GM19025 (cell line): ENCODE data around the gene THBS2.
"Not testable (repeated sequence)": the region's sequence is repeated elsewhere in the genome, so short reads cannot be mapped to it uniquely, and the experiment has no call there.

Experiments
- ATAC-seq: cut with Tn5 transposase; IDR thresholded peaks from one replicate; pipeline ENCODE4 v1.9.1; 2021; ENCODE audit warnings: mild to moderate bottlenecking, low read depth, moderate library complexity; ENCODE audit not compliant: unreplicated experiment

Gene THBS2

GRCh38 chr6:169233181-169233580 lies 20.5 kb downstream of the THBS2 start:
- no peak for ATAC-seq

DNA sequence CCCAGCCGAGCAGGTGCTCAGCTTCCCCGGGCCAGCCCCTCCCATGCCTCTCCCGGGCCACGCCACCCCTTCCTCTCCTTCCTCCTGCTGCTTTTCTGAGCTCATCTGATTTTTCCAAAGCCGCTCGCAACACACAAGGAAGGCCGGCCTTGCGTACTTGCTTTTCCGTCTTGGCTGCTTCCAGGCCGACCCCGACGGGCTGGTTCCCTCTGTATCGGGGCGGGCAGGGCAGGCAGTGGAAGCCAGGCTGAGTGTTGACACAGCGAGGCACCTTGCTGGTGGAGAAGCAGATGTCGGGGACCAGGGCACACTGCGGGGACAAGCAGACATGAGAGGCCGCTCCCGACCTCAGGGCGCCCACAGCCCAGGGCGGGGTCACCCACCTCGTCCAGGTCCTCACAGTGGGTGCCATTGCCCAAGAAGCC lies 21.1 kb downstream of the THBS2 start:
- no peak for ATAC-seq

DNA sequence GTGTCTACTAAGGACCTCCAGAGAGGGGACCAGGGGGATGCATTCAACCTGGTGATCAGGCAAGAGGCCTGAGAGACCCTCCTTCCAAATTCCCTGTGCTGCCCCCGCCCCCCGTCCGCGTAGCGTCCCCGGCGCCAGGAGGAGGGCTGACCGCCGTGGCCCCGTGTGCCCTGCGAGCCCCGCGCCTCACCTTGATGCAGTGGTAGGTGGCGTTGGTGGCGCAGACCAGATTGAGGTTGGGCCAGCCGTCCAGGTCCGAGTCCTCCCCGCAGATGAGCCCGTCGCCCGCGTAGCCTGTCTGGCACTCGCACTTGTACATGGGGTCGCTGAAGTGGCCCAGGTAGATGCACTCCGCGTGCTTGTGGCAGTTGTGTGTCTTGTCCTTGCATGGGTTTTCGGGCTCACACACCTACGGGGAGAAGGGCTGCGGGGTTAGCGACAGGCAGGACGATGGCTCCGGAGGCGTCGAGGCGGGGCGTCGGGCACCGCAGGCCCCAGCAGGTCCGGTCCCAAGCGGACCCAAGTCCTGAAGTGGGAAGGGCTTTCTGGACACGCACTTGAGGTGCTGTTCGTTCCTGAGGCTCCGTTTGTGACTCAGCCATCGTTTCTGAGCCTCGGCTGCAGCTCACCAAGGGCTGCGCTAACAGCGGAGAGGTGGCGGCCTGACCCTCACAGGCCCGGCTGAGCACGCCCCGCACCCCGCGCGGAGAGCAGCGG lies 21.7 kb downstream of the THBS2 start:
- ATAC-seq = no peak

DNA sequence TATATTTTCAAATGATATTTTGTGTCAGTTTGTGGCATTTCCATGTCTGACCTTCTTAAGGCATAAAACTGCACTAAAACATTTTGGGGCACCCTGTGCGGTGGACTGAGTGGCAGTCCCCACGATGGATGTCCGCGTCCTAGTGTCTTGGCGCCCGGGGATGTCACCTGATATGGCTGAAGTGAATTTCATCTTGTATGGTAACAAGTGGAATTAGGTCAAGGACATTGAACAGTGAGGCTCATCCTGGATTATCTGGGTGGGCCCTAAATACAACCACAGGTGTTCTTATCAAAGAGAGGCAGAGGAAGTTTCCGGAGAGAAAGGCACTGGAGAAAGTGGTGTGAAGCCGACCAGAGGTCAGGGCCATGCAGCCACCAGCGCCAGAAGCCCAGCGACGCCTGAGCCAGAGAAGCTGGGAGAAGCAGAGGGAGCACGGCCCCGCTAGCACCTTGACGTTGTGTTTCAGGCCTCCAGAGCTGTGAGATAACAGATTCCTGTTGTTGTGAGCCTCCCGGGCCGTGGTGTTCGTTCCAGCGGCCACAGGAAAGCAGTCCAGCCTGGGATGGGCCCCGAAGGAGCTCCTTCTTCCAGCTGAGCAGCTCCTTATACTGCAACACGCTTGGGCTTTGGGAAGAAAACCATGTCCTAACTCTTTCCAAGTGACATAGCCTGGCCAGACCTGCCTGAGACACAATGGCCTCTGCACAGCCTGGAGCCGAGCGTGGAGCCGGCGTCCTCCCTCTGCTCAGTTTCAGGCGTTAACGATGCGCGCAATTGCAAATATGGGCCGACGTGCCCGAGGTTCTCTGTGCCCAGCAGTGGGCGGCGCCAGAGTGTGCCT lies 22.5 kb downstream of the THBS2 start:
- no peak for ATAC-seq

DNA sequence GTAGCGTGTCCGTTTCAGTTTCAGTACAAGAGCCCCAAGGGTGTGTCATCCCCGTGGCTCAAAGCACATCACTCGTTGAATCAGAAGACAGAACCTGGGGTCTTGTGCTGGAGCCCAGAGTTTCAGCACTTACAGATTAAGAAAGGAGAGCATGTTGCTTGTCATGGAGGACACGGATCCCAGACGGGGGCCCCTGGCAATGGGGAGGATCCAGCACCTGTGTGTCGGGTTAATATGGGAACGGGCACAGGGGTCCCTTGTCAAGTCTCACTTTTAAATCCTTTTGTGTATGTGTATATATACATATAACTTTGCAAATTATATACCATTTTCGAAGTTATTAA lies 23.4 kb downstream of the THBS2 start:
- no peak for ATAC-seq

- ATAC-seq = no peak
Measured at GRCh38 chr6:169229615-169230321, 23.9 kb downstream of the THBS2 start.

GRCh38 chr6:169227116-169227515 lies 26.5 kb downstream of the THBS2 start:
- ATAC-seq = no peak

GRCh38 chr6:169225887-169226286 lies 27.8 kb downstream of the THBS2 start:
- ATAC-seq = no peak

- no peak for ATAC-seq
Measured at GRCh38 chr6:169225131-169225576, 28.5 kb downstream of the THBS2 start.

DNA sequence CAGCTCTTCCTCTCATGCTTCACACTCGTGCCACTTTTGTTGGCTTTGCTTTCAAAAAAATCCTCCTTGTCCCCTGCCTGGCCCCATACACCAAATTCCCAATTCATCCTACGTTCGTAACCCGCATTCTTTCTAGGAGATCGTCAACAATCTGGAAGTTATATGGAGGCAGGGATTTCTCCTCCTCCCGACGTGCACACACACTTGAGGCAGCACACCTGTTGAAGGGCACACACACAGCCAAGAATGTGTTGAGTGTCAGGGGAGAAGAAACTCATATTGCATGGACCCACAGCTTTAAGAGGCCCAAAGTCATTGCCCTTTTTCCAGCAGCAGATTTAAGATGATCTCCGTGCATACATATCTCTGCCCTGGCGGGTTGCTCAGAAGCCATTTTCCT lies 28.9 kb downstream of the THBS2 start:
- no peak for ATAC-seq

DNA sequence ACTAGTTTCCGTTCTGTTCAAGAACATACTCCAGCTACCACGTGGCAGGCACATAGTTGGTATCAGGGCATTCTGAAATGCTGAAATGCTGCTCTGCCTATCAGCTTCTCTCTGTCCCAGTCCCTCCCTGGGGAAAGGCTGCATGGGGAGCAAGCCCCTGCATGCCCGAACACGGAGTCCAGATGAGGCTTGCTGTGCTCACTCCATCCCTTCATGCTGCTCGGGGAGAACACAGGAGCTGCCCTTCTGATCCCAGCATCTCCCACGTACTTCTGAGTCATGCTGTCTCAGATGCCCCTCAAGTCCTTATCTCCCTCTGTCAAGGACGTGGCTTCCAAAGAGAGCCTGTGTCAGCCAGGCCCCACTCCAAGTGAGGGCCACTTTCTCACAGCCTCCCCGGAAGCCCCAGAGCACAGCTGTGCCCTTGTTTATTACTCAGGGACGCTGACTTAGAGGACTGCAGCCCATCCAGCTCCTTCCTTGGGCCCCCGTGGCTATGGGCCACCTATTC lies 29.4 kb downstream of the THBS2 start:
- ATAC-seq = no peak

GRCh38 chr6:169223006-169223405 lies 30.6 kb downstream of the THBS2 start:
- no peak for ATAC-seq

DNA sequence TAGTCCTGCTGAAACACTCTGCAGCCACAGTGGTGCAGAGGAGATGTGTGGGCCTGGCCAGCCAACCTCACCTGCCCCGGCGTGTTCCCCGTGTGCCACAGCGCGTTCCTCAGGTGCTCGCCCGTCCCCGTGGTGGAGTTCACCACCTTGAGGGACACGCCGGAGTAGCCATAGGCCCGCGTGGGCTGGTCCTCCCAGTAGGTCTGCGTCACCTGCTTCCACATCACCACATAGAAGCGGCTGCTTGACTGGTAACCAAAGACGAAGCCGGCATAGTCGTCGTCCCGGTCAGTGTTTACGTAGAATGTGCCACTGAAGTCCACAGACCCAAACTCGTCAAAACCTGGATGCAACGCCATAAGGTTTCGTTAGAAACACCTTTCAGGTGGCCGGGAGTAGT lies 31.5 kb downstream of the THBS2 start:
- no peak for ATAC-seq

DNA sequence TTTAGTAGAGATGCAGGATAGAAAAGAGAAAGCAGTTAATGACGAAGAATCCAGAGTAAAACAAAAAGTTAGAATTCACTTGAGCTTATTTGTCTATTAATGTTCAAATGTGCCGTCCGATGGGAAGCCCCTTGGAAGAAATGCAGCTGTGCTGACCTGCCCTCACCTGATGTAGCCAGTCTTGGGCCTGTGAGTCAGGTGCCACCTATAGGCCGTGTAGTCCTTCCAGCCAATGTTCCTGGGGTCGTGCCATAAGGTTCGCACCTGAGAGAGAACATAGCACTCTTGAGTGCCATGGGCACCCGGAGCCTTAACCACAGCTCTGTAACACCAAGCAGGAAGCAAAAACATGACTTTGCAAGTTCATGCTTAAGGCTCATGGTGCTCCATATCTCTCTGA lies 32.4 kb downstream of the THBS2 start:
- ATAC-seq = no peak

DNA sequence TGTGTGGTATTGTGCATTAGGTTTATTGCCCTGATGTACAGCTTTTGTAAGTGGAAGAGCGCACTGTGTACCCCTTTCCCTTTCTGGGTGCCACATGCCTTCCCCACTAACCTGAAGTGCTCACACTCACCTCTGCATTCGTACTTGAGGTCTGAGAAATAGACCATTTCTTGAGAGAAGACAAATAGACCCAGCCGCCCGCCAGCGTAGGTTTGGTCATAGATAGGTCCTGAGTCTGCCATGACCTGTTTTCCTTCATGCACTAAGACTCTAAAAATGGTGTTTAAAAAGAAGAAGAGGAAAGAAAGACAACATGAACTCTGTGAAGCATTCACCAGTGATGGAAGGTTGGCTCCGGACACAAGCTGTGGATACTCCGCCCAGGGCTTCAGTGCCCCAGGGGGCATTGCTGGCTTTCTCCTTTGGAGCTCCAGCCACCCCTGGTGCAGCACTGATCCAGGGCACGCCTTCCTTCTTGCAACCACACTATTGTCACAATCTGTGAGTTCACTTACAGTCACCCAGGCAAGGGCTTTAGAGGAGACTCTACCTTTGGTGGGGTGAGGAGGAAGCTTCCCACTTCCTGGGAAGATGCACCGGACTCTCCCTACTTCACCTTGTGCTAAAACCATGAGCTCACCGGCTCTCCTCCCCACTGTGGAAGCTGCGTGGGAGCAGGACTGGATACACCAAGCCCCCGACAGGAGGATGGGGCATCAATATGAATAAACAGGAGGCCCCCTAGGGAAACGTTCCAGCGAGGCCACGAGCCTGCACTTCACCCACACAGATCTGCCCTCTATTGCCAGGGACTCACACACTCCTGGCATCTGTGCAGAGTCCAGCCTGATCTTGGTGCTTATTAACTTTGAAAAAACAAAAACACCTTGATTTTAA lies 33.3 kb downstream of the THBS2 start:
- ATAC-seq = no peak

DNA sequence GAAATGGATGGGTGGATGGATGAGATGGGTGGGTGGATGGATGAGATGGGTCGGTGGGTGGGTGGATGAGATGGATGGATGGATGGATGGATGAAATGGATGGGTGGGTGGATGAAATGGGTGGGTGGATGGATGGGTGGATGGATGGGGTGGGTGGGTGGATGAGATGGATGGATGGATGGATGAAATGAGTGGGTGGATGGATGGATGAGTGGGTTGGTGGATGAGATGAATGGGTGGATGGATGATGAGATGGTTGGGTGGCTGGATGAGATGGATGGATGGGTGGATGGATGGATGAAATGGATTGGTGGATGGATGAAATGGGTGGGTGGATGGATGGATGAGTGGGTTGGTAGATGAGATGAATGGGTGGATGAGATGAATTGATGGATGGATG lies 35.7 kb downstream of the THBS2 start:
- ATAC-seq = no peak

GRCh38 chr6:169216830-169217229 lies 36.8 kb downstream of the THBS2 start:
- ATAC-seq = no peak

GRCh38 chr6:169215201-169215681 lies 38.4 kb downstream of the THBS2 start:
- ATAC-seq = no peak

DNA sequence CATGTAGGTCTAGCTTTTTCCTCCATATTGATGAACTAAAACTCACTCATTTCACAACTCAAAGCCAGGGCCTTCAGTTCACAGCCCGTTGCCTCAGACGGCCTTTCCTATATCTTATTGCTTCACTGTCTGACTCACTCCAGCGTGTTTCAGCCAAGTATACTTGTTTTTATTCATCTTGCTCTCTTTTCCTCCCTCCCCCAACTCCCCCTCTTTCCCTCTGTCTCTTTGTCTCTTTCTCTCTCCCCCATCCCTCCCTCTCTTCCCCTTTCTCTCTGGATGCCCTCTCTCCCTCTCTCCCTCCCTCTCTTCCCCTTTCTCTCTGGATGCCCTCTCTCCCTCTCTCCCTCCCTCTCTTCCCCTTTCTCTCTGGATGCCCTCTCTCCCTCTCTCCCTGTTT lies 38.9 kb downstream of the THBS2 start:
- ATAC-seq = not testable (repeated sequence)
